ACC112 (cell line): ENCODE results near the gene ENAH.

Experiments used
- H2AFZ ChIP-seq: fragments of 200-600 bp; sonication (generic); one replicate; pipeline ENCODE4 v1.6.0; 2017; ENCODE audit warnings: antibody characterized with exemption, low read length; ENCODE audit not compliant: unreplicated experiment
- H3K27ac ChIP-seq: fragments of 200-600 bp; sonication (generic); 2 replicates; pipeline ENCODE4 v1.5.1; 2014; ENCODE audit warnings: low read depth, mild to moderate bottlenecking, antibody characterized with exemption, low read length, moderate library complexity
- H3K27me3 ChIP-seq: fragments of 200-600 bp; sonication (generic); 2 replicates; pipeline ENCODE4 v1.6.1; 2014; ENCODE audit warnings: mild to moderate bottlenecking, antibody characterized with exemption, low read length, moderate library complexity, mixed read lengths; ENCODE audit not compliant: insufficient read depth
- H3K36me3 ChIP-seq: fragments of 200-600 bp; sonication (generic); 2 replicates; pipeline ENCODE4 v1.6.1; 2016; ENCODE audit warnings: mild to moderate bottlenecking, antibody characterized with exemption, low read length, moderate library complexity, mixed read lengths; ENCODE audit not compliant: insufficient read depth
- H3K4me1 ChIP-seq: fragments of 200-600 bp; sonication (generic); one replicate; pipeline ENCODE4 v1.6.1; 2016; ENCODE audit warnings: low read length, mixed read lengths; ENCODE audit not compliant: insufficient read depth, unreplicated experiment, control insufficient read depth
- H3K4me3 ChIP-seq: fragments of 200-600 bp; sonication (generic); 2 replicates; pipeline ENCODE4 v1.5.1; 2014; ENCODE audit warnings: mild to moderate bottlenecking, low read depth, low read length
- H3K79me2 ChIP-seq: fragments of 200-600 bp; sonication (generic); one replicate; pipeline ENCODE4 v1.6.0; 2016; ENCODE audit warnings: low read length; ENCODE audit not compliant: control insufficient read depth, unreplicated experiment, insufficient read depth

The ENAH gene

GRCh38 chr1:225674381-225674780 is 21.5 kb upstream of the ENAH start:
- H3K27me3 ChIP-seq = no peaks in the 10 kb centered on the region
- no peak overlapping the region for H3K4me3 ChIP-seq
- no peak overlapping the region for H2AFZ ChIP-seq
- H3K4me1 ChIP-seq = no peaks in the 10 kb centered on the region
- no peak overlapping the region for H3K27ac ChIP-seq
- H3K36me3 ChIP-seq = no peaks in the 10 kb centered on the region
- no peaks in the 10 kb centered on the region for H3K79me2 ChIP-seq

DNA sequence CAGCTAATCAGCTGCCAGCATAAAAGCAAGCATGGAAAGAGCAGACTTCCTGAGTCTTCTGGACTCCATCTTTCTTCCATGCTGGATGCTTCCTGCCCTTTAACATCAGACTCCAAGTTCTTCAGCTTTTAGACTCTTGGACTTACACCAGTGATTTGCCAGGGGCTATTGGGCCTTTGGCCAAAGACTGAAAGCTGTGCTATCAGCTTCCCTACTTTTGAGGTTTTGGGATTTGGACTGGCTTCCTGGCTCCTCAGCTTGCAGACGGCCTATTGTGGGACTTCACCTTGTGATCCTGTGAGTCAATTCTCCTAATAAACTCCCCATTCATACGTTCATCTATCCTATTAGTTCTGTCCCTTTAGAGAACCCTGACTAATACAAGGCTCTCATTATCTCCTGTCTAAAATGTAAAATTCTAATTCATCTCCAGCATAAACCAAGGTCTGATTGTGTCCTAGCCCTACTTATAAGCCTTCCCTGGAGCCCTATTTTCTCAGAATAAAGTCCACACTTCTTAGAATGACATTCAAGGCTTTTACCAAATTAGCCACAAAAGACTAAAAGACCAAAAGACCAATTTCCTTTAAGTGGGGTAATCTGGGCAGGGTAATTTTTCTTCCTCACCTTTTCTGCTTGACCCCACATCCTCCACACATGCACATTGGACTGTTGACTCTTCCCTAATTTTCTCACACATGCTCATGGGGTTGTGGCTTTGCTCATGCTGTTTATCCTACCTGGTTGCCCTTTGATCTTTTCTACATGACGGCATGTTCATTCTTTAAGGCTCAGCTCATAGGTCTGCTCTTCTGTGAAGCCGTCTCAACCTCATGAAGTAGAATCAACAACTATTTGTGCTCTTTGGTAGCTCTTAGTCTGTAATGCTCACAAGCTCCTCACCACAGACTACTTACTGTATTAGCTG is 18.1 kb upstream of the ENAH start:
- no peak overlapping the region for H3K27ac ChIP-seq
- H2AFZ ChIP-seq = no peak overlapping the region
- H3K27me3 ChIP-seq = no peaks in the 10 kb centered on the region
- H3K79me2 ChIP-seq = no peaks in the 10 kb centered on the region
- H3K4me3 ChIP-seq = no peak overlapping the region
- H3K4me1 ChIP-seq = no peaks in the 10 kb centered on the region
- H3K36me3 ChIP-seq = no peaks in the 10 kb centered on the region

GRCh38 chr1:225670356-225670755 is 17.4 kb upstream of the ENAH start:
- H3K4me3 ChIP-seq = no peak overlapping the region
- no peak overlapping the region for H2AFZ ChIP-seq
- no peaks in the 10 kb centered on the region for H3K79me2 ChIP-seq
- H3K4me1 ChIP-seq = no peaks in the 10 kb centered on the region
- H3K36me3 ChIP-seq = no peaks in the 10 kb centered on the region
- H3K27ac ChIP-seq = no peak overlapping the region
- H3K27me3 ChIP-seq = no peaks in the 10 kb centered on the region

DNA sequence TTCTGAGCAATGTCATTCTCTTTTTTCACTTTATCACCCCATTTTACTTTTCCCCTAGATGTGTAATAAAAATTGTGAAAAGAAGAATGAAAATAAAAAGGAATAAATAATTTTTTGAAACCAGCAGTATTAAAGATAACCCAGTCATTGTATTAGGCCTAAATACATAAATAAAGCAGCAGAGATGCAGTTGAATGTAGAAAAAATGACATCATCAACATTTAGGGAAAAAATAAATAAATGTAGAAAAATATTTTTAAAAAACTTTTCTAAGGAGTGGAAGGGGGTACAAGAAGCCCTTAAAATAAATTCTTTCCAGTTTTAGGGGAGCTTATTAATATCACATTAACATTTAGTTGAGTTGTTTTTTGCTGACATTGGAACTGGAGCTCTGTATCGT is 15.3 kb upstream of the ENAH start:
- H3K36me3 ChIP-seq = no peaks in the 10 kb centered on the region
- H3K79me2 ChIP-seq = no peaks in the 10 kb centered on the region
- no peak overlapping the region for H3K4me3 ChIP-seq
- H3K27ac ChIP-seq = no peak overlapping the region
- H3K4me1 ChIP-seq = no peaks in the 10 kb centered on the region
- no peak overlapping the region for H2AFZ ChIP-seq
- H3K27me3 ChIP-seq = no peaks in the 10 kb centered on the region

GRCh38 chr1:225667362-225667761 is 14.4 kb upstream of the ENAH start:
- H2AFZ ChIP-seq = no peak overlapping the region
- no peaks in the 10 kb centered on the region for H3K36me3 ChIP-seq

DNA sequence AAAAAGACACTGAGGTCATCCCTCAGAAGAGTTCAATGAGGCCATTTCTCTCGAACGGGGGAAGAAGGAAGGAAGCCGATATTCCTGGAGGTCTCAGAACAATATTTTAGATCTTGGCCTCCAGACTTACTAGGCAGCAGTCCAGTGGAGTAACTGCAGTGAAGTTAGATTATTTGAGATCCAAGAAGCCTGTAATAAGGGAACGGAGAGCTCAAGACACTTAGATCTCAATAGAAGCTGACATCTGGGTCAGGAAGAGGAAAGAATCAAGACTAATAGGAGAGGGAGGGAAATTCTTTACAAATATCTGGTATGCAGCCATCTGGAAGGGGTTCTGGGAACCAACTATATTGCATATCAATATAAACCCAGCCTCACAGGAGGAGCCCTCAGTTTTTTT is 13.6 kb upstream of the ENAH start:
- Histone ChIP-seq H3K4me3 (no peak overlapping the region), H3K27ac (no peak overlapping the region), H3K27me3 (no peaks in the 10 kb centered on the region), H3K36me3 (no peaks in the 10 kb centered on the region), H3K79me2 (no peaks in the 10 kb centered on the region), H2AFZ (no peak overlapping the region), H3K4me1 (no peaks in the 10 kb centered on the region)

More at GRCh38 chr1:225667362-225667761, 14.4 kb upstream of the ENAH start:
- Histone ChIP-seq H3K79me2 (no peaks in the 10 kb centered on the region), H3K4me3 (no peak overlapping the region), H3K27ac (no peak overlapping the region), H3K4me1 (no peaks in the 10 kb centered on the region), H3K27me3 (no peaks in the 10 kb centered on the region)

- Histone ChIP-seq H3K4me3 (no peak overlapping the region), H3K36me3 (no peaks in the 10 kb centered on the region), H3K79me2 (no peaks in the 10 kb centered on the region), H3K27ac (no peak overlapping the region), H2AFZ (no peak overlapping the region), H3K27me3 (no peaks in the 10 kb centered on the region), H3K4me1 (no peaks in the 10 kb centered on the region)
These were observed 11.8 kb upstream of the ENAH start for GRCh38 chr1:225664762-225665161.

DNA sequence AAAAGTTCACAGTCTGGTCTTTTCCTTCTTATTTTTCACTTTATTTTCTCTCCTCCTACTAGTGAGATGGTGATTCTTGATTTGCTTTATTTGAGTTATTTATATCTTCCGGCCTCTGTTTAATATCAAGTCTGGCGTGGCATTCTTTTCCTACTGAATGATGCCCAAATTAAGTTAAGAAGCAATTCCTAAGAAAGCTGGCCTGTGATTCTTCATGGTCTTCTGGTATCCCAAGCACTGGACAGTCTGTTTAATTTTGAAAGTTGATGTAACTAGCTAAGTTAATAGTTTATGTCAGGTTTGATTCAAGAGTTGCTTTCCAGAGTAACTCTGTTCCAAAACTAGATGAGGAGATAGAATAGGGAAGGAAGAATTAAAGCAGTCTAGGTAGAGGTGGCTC is 9.2 kb upstream of the ENAH start:
- H3K4me3 ChIP-seq = no peak overlapping the region
- peaks cover 14% of the 10 kb centered on the region for H3K4me1 ChIP-seq
- no peaks in the 10 kb centered on the region for H3K79me2 ChIP-seq
- no peaks in the 10 kb centered on the region for H3K27me3 ChIP-seq
- no peak overlapping the region for H2AFZ ChIP-seq
- H3K36me3 ChIP-seq = no peaks in the 10 kb centered on the region
- no peak overlapping the region for H3K27ac ChIP-seq

GRCh38 chr1:225660544-225660946 is 7.6 kb upstream of the ENAH start:
- Histone ChIP-seq H3K27ac (no peak overlapping the region), H2AFZ (no peak overlapping the region), H3K36me3 (no peaks in the 10 kb centered on the region), H3K79me2 (no peaks in the 10 kb centered on the region), H3K4me1 (peaks cover 25% of the 10 kb centered on the region), H3K4me3 (no peak overlapping the region), H3K27me3 (no peaks in the 10 kb centered on the region)

DNA sequence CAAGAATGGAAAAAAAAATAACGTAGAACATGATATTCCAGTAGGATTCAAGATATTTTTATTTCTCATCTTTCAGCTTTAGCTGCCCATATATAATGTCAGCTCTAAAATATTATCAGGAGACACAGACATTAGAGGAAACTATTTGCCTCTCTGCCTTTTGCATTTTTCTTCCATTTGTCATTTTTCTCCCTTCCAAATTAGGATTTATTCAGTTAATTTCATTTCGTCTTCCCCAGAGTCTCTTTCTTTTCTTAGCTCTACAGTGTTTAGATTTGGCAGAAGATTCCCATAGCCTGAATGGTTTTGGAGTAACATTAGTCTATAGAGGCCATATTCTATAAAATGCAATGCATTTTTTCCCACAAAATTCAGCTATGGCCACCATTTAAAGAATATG is 5.1 kb upstream of the ENAH start:
- Histone ChIP-seq H2AFZ (peak overlapping the region; percentile 90), H3K27ac (peak overlapping the region; percentile 88), H3K4me1 (peaks cover 36% of the 10 kb centered on the region), H3K79me2 (peaks cover 3% of the 10 kb centered on the region), H3K27me3 (no peaks in the 10 kb centered on the region), H3K36me3 (no peaks in the 10 kb centered on the region), H3K4me3 (peak overlapping the region; percentile 47)

GRCh38 chr1:225657462-225657989 is 4.6 kb upstream of the ENAH start:
- Histone ChIP-seq H3K27me3 (no peaks in the 10 kb centered on the region), H3K27ac (peak overlapping the region; percentile 88), H2AFZ (peak overlapping the region; percentile 90), H3K4me3 (peak overlapping the region; percentile 47), H3K79me2 (peaks cover 7% of the 10 kb centered on the region), H3K4me1 (peaks cover 36% of the 10 kb centered on the region), H3K36me3 (no peaks in the 10 kb centered on the region)
